Prostate gland (tissue), 2 donors: Measurements from ENCODE around the gene USP47.

Experiments
- CTCF ChIP-seq, 4 experiments: fragments of 200-600 bp in 2 of 4; fragments of 450-650 bp in 2 of 4; sonication (generic) in 2 of 4; IDR thresholded peaks; 1 replicate in 3 of 4; 2 replicates in 1 of 4; pipeline ENCODE4 v1.5.1; 2016 to 2019; ENCODE audit warnings: antibody characterized with exemption in 4 of 4, mild to moderate bottlenecking in 2 of 4, moderate library complexity in 2 of 4
- POLR2A ChIP-seq: fragments of 450-650 bp; IDR thresholded peaks from one replicate; pipeline ENCODE4 v1.6.1; 2016; ENCODE audit warnings: antibody characterized with exemption, mild to moderate bottlenecking

- TF ChIP-seq POLR2A (no peak), CTCF (IDR thresholded peaks at IDR 0.05) (no peak)
Measured at GRCh38 chr11:11845551-11845950, 3.8 kb downstream of the USP47 start.
